H9 (cell line): ENCODE results near the gene CERKL. TPM values are rescaled to one million over a fixed set of nuclear protein-coding genes. Genes with fewer than 3 reads are reported as not detected.

Source experiments
- DNase-seq: peaks from one replicate; pipeline ENCODE4 v3.0.0-alpha.2; 2017
- H2AFZ ChIP-seq: one replicate; pipeline ENCODE4 v1.6.1; 2013; ENCODE audit warnings: mild to moderate bottlenecking, low read length, control low read depth, moderate library complexity
- H2AK5ac ChIP-seq: 2 replicates; pipeline ENCODE4 v1.6.1; 2013; ENCODE audit warnings: low read length, control low read depth, mixed read lengths; ENCODE audit not compliant: insufficient read length
- H2BK120ac ChIP-seq: one replicate; pipeline ENCODE4 v1.6.1; 2013; ENCODE audit warnings: low read depth, mild to moderate bottlenecking, low read length, control low read depth, inconsistent platforms; ENCODE audit not compliant: poor library complexity, severe bottlenecking
- H2BK12ac ChIP-seq: 2 replicates; pipeline ENCODE4 v1.6.1; 2013; ENCODE audit warnings: low read length, control low read depth, mixed read lengths, low read depth; ENCODE audit not compliant: insufficient read length
- H2BK15ac ChIP-seq: 2 replicates; pipeline ENCODE4 v1.6.1; 2013; ENCODE audit warnings: low read depth, low read length, control low read depth
- H2BK20ac ChIP-seq: one replicate; pipeline ENCODE4 v1.6.1; 2013; ENCODE audit warnings: low read depth, mild to moderate bottlenecking, low read length, control low read depth, inconsistent platforms; ENCODE audit not compliant: poor library complexity, severe bottlenecking
- H2BK5ac ChIP-seq: 2 replicates; pipeline ENCODE4 v1.6.1; 2013; ENCODE audit warnings: low read length, control low read depth, mixed read lengths; ENCODE audit not compliant: insufficient read length
- H3K14ac ChIP-seq: 2 replicates; pipeline ENCODE4 v1.6.1; 2013; ENCODE audit warnings: low read length, control low read depth; ENCODE audit not compliant: insufficient read depth
- H3K18ac ChIP-seq: 2 replicates; pipeline ENCODE4 v1.6.1; 2013; ENCODE audit warnings: low read depth, mild to moderate bottlenecking, mixed read lengths, low read length, control low read depth; ENCODE audit not compliant: insufficient read length
- H3K23ac ChIP-seq: 2 replicates; pipeline ENCODE4 v1.6.1; 2013; ENCODE audit warnings: low read length, control low read depth, mixed read lengths, low read depth; ENCODE audit not compliant: insufficient read length
- H3K23me2 ChIP-seq: 2 replicates; pipeline ENCODE4 v1.6.1; 2013; ENCODE audit warnings: low read depth, mild to moderate bottlenecking, mixed read lengths, low read length, control low read depth; ENCODE audit not compliant: insufficient read length, poor library complexity, severe bottlenecking
- H3K27ac ChIP-seq: 2 replicates; pipeline ENCODE4 v1.5.1; 2013; ENCODE audit warnings: low read length, control low read depth, mixed read lengths, low read depth; ENCODE audit not compliant: insufficient read length
- H3K27me3 ChIP-seq: 2 replicates; pipeline ENCODE4 v1.6.1; 2013; ENCODE audit warnings: low read length, control low read depth, inconsistent platforms; ENCODE audit not compliant: insufficient read depth
- H3K4ac ChIP-seq: 2 replicates; pipeline ENCODE4 v1.6.1; 2013; ENCODE audit warnings: low read depth, mild to moderate bottlenecking, control low read depth, inconsistent platforms, low read length, moderate library complexity
- H3K4me1 ChIP-seq: 2 replicates; pipeline ENCODE4 v1.6.1; 2013; ENCODE audit warnings: low read length, control low read depth, inconsistent platforms; ENCODE audit not compliant: insufficient read depth
- H3K4me2 ChIP-seq: 2 replicates; pipeline ENCODE4 v1.6.1; 2013; ENCODE audit warnings: low read length, control low read depth, mixed read lengths; ENCODE audit not compliant: insufficient read length, insufficient read depth
- H3K56ac ChIP-seq: 2 replicates; pipeline ENCODE4 v1.6.1; 2013; ENCODE audit warnings: low read depth, mild to moderate bottlenecking, mixed read lengths, low read length, control low read depth; ENCODE audit not compliant: insufficient read length
- H3K79me1 ChIP-seq: 2 replicates; pipeline ENCODE4 v1.6.1; 2013; ENCODE audit warnings: low read depth, mild to moderate bottlenecking, moderate library complexity, low read length, control low read depth, inconsistent platforms; ENCODE audit not compliant: insufficient read depth, poor library complexity, severe bottlenecking
- H3K79me2 ChIP-seq: 2 replicates; pipeline ENCODE4 v1.6.1; 2013; ENCODE audit warnings: low read length, control low read depth, inconsistent platforms; ENCODE audit not compliant: insufficient read depth
- H3K9ac ChIP-seq: 2 replicates; pipeline ENCODE4 v1.6.1; 2013; ENCODE audit warnings: low read length, control low read depth, mixed read lengths; ENCODE audit not compliant: insufficient read length; ENCODE audit errors: extremely low read depth
- H3K9me3 ChIP-seq: one replicate; pipeline ENCODE4 v1.6.1; 2013; ENCODE audit warnings: low read depth, low read length, inconsistent platforms; ENCODE audit not compliant: control insufficient read depth
- H3T11ph ChIP-seq: one replicate; pipeline ENCODE4 v1.6.1; 2013; ENCODE audit warnings: mild to moderate bottlenecking, low read length, control low read depth, inconsistent platforms
- H4K20me1 ChIP-seq: one replicate; pipeline ENCODE4 v1.6.1; 2013; ENCODE audit not compliant: control insufficient read depth, insufficient read length, insufficient read depth
- H4K5ac ChIP-seq: 2 replicates; pipeline ENCODE4 v1.6.1; 2013; ENCODE audit warnings: low read depth, mild to moderate bottlenecking, mixed read lengths, low read length, control low read depth; ENCODE audit not compliant: insufficient read length
- H4K8ac ChIP-seq: replicated peaks from 2 replicates; pipeline ENCODE4 v1.6.1; 2013; ENCODE audit warnings: low read length, control low read depth, mixed read lengths, low read depth; ENCODE audit not compliant: insufficient read length
- H4K91ac ChIP-seq: 2 replicates; pipeline ENCODE4 v1.6.1; 2013; ENCODE audit warnings: low read depth, mild to moderate bottlenecking, moderate library complexity, mixed read lengths, low read length, control low read depth; ENCODE audit not compliant: insufficient read length
- H3K27ac Mint-ChIP-seq, 3 experiments: 2 replicates in 2 of 3; 3 replicates in 1 of 3; pipeline ENCODE4 v1.8.0; 2020 to 2021; ENCODE audit warnings: mixed read lengths in 3 of 3, mild to moderate bottlenecking in 1 of 3, moderate library complexity in 1 of 3
- H3K27me3 Mint-ChIP-seq: 2 replicates; pipeline ENCODE4 v1.8.0; 2021; ENCODE audit warnings: low read depth, mild to moderate bottlenecking, moderate library complexity, mixed read lengths
- H3K36me3 Mint-ChIP-seq, 3 experiments: 2 replicates in 2 of 3; 3 replicates in 1 of 3; pipeline ENCODE4 v1.8.0; 2020 to 2021; ENCODE audit warnings: low read depth in 3 of 3, mixed read lengths in 3 of 3; ENCODE audit not compliant: insufficient read depth in 1 of 3
- H3K4me1 Mint-ChIP-seq, 2 experiments: 2 replicates each; pipeline ENCODE4 v1.8.0; 2020; ENCODE audit warnings: mixed read lengths in 2 of 2
- H3K4me3 Mint-ChIP-seq, 2 experiments: 2 replicates in 1 of 2; 3 replicates in 1 of 2; pipeline ENCODE4 v1.8.0; 2020 to 2021; ENCODE audit warnings: mild to moderate bottlenecking in 2 of 2, mixed read lengths in 2 of 2, moderate library complexity in 1 of 2
- H3K9me3 Mint-ChIP-seq, 2 experiments: 2 replicates in 1 of 2; 3 replicates in 1 of 2; pipeline ENCODE4 v1.8.0; 2020; ENCODE audit warnings: mild to moderate bottlenecking in 2 of 2, mixed read lengths in 2 of 2, moderate library complexity in 1 of 2
- CTCF ChIP-seq: fragments of 200-600 bp; sonication (generic); conservative IDR thresholded peaks from 3 replicates; pipeline ENCODE4 v1.8.0; 2021; ENCODE audit warnings: antibody characterized with exemption, mild to moderate bottlenecking
- WGBS: extraction: QIAGEN DNeasy Blood & Tissue Kit; methylation state at CpG from one replicate; pipeline ENCODE4 v1.1.7; 2013; ENCODE audit warnings: missing lambda C conversion rate, low lambda C conversion rate, mixed read lengths; ENCODE audit not compliant: insufficient read length; ENCODE audit errors: extremely low coverage; 5-methylcytosine and 5-hydroxymethylcytosine counted together
- total RNA-seq: library from RNA; stranded (reverse); gene quantifications from 2 replicates; pipeline ENCODE4 v1.2.1, GENCODE V29; 2021

Gene CERKL
- total RNA-seq, 1 experiment from 2014 or later = not detected

GRCh38 chr2:181528441-181528840 lies 128.5 kb downstream of the CERKL start:
- Mint-ChIP-seq H3K27ac (peak overlapping the region in 1 of 3 experiments; percentile 8; a peak in 1 of 7 replicates), H3K4me1 (peaks cover 4 to 10% of the 10 kb centered on the region in 2 experiments), H3K4me3 (no peak overlapping the region), H3K36me3 (no peaks in the 10 kb centered on the region), H3K27me3 (no peaks in the 10 kb centered on the region), H3K9me3 (no peaks in the 10 kb centered on the region)
- no peak overlapping the region for H3K9ac ChIP-seq
- H4K5ac ChIP-seq = no peak overlapping the region
- no peak overlapping the region for H2BK120ac ChIP-seq
- no peaks in the 10 kb centered on the region for H3K79me2 ChIP-seq
- no CpG with 5 or more reads among the region's 1 CpG for WGBS
- H2BK20ac ChIP-seq = no peak overlapping the region
- no peak overlapping the region for H3K56ac ChIP-seq
- no peaks in the 10 kb centered on the region; the same call in 1 of the 2 replicates for H3K4me1 ChIP-seq
- H3K27ac ChIP-seq = no peak overlapping the region
- H2BK15ac ChIP-seq = no peak overlapping the region
- H2BK12ac ChIP-seq = no peak overlapping the region
- no peak overlapping the region for H4K91ac ChIP-seq
- no peak overlapping the region for H2AK5ac ChIP-seq
- TF ChIP-seq CTCF = no peak
- H3T11ph ChIP-seq = no peak overlapping the region
- no peak for DNase-seq
- no peak overlapping the region for H3K4ac ChIP-seq
- no peaks in the 10 kb centered on the region for H4K20me1 ChIP-seq
- no peak overlapping the region for H3K14ac ChIP-seq
- H2BK5ac ChIP-seq = no peak overlapping the region
- no peak overlapping the region for H3K18ac ChIP-seq
- no peak overlapping the region for H2AFZ ChIP-seq
- H3K23ac ChIP-seq = no peak overlapping the region
- H3K27me3 ChIP-seq = no peaks in the 10 kb centered on the region
- no peak overlapping the region for H3K4me2 ChIP-seq
- H4K8ac ChIP-seq = no peak overlapping the region
- no peaks in the 10 kb centered on the region for H3K9me3 ChIP-seq
- no peaks in the 10 kb centered on the region for H3K79me1 ChIP-seq
- no peaks in the 10 kb centered on the region for H3K23me2 ChIP-seq
